Measurements from ENCODE around the gene CNNM1.

Gene CNNM1

DNA sequence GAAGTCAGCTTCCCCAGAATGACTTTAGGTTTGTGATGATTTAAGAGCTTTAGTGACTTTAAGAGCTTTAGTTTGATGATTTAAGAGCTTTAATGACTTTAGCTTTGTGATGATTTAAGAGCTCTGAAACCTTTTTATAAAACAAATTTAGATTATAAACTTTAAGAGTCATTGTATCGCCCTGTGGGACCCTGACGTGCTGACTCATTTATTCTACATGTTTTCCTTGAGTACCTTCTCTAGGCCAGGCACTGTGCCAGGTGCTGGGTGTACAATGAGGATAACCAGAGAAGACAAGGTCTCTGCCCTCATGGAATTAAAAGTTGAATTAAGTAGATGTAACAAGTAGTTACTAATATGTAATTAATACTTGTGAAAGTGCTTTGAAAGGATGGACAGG, 45.4 kb downstream of the CNNM1 start:
- DNase-seq (ENCODE audit: low spot score) = no peak

DNA sequence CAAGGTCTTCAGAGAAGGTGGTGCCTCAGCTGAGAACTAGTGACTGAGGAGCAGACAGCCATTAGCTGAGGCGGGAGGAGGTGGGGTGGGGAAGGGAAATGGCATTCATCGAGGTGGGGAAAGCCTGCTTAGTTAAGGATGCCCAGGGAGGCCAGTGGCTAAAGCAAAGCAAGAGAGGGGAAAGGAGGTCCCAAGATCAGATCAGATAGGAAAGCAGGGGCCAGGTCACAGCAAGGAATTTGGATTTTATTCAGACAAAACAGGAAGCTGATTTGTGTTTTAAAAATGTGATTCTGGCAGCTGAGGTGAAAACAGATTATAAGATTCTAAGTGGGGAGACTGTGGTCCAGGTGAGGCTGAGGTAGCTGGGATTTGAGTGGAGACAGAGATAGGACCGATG, 45.8 kb downstream of the CNNM1 start:
- no peak for DNase-seq (ENCODE audit: low spot score)

DNA sequence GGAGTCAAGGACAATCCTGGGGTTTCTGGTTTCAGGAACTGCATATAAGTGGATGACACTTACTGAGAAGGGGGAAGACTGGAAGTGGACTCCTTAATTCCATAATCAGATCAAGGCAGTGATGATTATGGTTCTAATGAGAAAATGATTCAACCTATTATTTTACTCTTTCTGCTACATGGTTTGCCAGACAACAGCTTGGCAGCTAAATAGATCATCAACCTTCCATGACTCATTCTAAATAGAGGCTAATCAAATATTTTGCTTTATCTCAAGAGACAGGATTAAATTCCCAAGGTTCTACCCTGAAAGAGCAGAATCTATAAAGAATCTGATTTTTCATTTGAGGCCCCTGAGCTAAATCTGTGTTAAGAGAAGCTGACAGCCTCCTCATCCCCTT, 46.3 kb downstream of the CNNM1 start:
- DNase-seq (ENCODE audit: low spot score) = no peak

DNA sequence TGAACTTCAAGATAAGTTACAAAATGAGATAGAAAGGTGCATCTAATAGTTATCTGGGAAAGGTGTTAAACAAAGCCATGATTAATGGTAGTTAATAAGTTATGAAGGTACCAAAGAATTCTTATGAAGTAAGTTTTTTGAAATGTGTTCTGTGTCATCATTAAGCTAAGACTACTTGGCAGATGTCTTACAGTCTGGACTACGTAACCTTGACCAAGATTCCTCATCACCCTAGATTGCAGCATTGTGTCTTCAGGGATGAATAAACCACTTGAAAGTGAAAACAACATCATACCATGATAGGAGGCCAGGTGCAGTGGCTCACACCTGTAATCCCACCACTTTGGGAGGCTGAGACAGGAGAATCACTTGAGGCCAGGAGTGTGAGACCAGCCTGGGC, 53.0 kb downstream of the CNNM1 start:
- no peak for DNase-seq (ENCODE audit: low spot score)

DNA sequence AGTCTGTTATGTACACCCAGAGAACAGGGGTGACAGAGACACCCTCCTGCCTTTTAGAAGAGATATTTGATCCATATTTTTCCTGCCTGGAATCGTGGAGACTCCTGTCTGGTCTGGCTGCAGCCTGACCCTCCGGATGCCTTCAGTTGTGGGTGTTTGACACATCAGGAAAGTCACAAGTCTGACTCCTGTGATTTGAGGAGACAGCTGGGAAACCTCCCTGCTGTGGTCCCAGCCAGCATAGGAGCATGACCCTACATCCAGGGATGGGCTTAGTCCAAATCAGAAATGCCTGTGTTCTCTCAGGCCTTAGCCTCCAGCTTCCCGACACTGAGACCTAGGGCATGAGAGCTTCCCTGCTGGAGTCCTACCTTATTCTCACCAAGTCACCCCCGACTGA, 57.9 kb downstream of the CNNM1 start:
- no peak for DNase-seq (ENCODE audit: low spot score)

DNA sequence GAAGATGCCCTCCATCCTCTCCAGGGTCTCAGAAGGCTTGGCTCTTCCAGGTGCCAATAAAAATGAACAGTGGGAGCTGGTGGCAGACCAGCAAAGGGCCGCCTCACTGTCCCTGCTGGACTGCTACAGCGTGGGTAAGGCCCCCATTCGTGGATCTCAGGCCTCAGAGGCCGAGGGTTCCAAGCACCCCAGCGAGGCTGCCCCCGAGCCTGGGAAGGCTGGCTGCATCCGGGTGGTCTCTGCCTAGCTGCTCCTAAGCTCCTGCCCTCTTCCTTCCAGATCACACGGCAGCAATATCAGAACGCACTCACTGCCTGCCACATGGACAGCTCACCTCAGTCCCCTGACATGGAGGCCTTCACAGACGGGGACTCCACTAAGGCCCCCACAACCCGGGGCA, 58.4 kb downstream of the CNNM1 start:
- DNase-seq (ENCODE audit: low spot score) = no peak

DNA sequence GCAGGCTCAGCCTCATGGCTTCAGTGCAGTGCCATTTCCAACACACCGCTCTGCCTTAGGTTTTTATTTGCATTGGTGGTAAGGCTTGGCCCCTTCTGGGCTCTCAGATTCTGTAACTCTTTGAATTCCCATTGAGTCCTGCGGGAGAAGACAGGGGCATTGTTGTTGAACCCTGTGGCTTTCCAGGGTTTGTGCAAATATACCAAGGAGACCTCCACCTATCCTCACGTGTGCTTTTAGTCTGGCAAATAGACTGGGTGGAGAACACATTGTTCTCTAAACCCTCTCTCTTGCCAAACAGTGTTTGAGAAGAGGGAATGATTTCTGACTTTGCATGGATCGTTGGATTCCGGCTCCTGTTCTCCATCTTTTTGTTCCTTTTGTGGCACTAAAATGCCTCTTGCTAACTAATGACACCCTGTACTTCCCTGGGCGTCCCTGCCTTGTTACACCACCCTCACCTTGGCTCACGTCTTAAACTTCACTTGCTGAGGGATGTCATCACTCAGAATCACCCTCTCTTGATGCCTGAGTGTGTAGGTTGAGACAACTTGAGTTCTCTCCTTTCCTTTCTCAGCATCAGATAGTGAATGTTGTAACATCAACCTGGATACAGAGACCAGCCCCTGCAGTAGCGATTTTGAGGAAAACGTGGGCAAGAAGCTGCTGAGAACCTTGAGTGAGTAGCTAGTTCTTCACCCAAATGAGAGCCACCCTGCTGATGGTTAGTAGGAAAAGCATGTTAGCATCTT, 60.7 kb downstream of the CNNM1 start:
- no peak for DNase-seq (ENCODE audit: low spot score)

DNA sequence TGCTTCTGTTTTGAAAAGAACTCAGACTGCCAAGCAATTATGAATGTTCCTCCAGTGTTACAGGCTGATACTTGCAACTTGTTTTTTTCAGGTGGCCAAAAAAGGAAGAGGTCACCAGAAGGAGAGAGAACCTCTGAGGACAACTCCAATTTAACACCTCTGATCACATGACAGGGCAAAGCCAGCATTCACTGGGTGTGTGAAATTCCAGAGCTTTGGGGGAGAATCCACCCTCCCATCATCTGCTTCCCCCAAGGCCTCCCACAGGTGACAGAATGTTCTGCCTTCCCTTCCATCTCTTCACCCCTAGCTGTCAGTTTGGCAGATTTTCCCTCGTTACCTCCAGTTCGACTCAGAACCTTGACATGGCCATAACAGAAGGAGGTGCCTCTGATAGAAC, 62.2 kb downstream of the CNNM1 start:
- no peak for DNase-seq (ENCODE audit: low spot score)

DNA sequence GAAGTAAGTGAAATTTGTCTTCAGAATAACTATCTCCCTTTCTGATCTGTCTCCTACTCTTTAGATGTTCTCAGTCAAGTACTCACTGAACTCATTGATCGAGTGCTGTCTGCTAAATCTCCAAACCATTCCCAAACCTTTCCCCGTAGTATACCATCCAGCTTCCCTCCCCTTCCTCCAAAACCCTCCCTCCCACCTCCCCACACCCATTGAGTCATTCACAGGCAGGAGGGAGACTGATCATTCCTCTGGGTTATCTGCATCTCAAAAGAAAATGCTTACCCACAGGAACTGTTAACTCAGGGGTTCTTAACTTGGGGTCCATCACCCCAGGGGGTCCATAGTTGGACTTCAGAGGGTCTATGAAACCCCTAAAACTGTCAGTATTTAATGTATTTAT, 63.9 kb downstream of the CNNM1 start:
- no peak for DNase-seq (ENCODE audit: low spot score)

DNA sequence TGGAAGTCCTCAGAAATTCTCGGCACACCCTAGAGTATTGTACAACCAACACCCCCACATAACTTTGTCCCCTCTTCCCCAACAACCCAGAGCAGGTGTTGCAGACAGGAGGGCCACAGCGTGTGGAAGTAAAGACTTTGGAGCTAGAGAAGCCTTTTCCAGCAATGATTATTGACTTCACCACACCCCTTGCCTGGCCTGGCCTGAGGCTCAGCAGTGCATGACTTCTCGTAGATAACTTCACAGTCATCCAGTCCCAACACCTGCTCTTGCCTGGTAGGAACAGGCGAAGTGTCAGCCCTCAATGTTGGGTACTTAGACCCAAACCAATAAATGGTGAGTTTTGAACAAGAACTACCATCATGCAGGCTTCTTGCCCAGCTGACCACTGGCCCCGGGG, 64.5 kb downstream of the CNNM1 start:
- no peak for DNase-seq (ENCODE audit: low spot score)

DNA sequence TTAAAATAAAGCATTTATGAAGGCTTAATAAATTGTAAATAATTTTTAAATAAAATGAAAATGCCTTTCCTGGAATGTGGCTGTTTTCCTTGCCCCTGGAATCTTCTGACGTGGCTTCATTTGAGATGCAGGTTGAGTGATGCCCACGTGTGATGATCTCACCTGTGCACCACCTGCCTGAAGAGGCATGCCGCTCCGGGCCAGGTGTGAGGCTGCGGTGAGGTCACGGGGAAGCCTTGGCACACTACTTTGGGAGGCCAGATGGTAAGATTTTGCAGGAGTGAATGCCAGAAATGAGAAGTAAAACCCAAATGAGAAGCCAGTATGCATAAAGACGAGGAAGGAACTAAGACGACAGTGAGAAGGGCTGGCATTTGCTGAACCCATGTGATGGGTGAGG, 65.1 kb downstream of the CNNM1 start:
- no peak for DNase-seq (ENCODE audit: low spot score)

DNA sequence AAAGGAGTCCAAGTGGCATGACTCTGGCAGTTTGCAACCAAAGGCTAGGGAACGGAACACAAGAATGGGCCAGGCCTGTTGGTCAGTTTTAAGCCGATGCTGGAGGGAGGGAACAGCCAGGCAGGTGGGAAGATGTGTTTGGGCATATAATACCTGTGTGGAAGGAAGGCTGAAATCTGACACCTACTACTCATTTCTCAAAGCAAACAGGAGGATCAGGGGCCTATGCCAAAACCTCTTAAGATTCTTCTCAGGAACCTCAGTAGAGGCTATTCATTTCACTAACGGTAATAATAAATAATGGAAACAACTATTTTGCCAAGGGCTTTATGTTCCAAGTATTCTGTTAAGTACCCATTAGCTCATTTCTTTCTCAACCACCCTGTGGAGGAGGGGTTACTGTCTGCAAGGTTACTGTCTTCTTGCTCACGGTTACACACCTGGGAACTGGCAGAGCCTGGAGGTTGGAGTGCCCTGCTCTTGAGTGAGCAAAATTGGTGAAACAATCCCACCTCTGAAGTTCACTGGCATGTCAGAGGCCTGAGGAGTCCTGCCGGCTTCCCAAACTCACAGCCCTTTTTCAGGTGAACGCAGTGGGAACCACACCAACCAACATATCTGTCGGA, 65.7 kb downstream of the CNNM1 start:
- DNase-seq (ENCODE audit: low spot score) = no peak

DNA sequence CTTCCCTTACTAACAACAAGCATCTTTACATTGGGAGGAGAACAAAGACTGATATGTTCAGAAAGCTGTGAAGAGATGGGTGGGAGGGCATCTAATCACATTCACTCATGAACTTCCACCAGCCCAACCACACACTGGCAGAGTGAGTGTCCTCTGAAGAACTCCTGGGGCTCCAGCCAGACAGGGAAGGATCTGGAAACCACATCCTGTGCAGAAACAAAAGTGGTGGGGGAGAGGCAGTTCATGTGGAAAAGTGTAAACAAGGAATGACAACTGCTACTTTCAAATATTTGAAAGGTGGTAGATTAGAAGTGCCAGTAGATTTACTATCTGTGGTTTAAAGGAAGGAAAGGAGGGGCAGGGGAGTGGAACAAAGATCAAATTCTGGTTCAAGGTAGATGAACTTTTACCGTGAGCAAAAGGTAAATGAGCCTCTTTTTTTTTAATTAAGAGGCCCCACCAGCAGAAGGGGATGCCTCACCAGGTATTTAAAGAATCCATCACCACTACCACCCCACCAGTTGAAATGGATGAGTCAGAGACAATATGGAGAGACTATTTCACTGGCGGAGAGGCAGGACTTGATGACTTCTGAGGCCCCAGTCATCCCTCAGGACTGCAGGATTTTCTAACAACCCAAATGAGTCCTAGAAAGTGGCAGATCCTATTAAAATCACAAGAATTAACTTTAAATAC, 66.7 kb downstream of the CNNM1 start:
- DNase-seq (ENCODE audit: low spot score) = no peak

DNA sequence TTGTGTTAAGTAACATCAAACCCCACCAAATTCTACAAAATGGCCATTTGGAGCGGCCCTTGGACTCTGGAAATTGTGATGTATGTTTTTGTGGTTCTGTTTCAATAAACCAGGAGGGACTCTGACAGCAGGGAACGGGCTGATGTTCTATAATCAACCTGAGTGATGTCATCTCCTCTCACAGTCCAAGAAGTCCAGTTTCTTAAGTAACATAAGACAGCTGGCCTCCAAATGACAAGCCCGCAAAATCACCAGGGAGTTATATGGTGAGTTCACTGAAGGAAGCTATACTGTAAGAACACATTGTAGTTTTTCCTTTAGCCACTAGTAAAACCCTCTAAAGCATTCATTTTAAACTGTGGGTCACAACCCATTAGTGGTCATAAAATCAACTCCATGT, 67.3 kb downstream of the CNNM1 start:
- no peak for DNase-seq (ENCODE audit: low spot score)

DNA sequence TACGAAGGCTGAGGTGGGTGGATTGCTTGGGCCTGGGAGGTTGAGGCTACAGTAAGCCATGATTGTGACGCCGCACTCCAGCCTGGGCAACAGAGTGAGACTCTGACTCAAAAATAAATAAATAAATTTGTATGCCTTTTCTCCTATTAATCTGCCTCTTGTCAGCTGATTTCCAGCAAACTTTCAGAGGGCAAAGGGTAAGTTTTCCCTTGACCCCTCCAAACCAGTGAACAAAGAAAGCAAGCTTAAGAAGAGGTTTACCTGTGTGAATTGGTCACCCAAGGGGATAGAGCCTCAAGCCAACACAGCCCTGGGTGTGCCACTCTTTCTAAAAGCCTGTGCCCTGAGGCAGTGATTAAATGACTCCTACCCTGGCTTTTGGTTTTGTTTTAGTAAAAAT, 70.5 kb downstream of the CNNM1 start:
- no peak for DNase-seq (ENCODE audit: low spot score)

DNA sequence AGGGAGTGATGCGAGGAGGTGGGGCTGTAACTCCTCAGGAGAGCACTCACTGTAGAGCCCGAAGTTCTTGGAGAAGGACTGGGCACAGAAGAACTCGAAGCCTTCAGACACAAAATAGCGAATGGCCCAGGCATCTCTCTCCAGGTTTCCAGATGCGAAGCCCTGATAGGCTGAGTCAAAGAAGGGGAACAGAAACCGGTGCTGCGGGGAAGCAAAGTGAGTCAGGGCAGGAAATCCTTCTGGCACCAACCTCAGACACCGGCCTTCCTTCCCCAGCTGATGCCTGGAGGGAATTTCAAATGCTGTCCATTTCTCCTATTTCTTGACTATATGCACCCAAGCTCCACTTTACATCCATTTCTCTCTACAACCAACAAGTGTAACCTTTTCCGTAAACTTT, 74.5 kb downstream of the CNNM1 start:
- DNase-seq (ENCODE audit: low spot score) = no peak

DNA sequence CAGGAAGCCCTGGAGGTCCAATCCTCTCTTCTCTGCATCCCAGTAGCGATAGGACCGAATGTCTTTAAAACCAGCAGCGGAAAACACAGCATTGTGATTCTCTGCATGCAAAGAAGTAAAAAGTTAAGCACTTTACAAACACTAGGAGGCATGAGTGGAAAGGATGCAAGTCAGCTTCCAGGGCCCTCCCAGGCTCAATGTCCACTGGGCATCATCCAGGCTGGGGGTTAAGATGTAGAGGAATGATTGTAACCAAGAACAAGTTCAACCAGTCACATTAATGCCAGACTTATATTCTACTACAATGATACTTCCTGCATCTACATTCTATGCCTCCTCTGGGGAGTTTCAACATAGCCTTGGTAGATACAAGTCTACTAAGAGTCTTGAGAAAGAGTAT, 77.0 kb downstream of the CNNM1 start:
- no peak for DNase-seq (ENCODE audit: low spot score)

DNA sequence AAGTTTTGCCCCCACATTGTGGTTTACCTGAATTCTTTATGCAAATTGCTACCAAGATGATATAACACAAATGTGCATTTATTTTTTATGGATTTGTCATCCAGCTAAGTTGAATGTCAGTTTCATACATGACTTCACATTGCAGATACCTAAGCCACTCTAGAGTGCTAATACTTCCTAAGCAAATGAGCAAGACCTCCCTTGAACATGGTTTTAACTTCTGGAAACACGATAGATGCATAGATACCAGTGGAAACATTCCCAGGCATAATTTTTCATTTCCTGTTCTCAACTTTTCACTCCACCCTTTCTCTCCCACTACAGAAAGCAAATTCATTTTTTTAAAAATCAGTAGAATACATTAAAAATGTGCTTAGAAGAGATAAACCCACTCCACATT, 81.0 kb downstream of the CNNM1 start:
- no peak for DNase-seq (ENCODE audit: low spot score)

DNA sequence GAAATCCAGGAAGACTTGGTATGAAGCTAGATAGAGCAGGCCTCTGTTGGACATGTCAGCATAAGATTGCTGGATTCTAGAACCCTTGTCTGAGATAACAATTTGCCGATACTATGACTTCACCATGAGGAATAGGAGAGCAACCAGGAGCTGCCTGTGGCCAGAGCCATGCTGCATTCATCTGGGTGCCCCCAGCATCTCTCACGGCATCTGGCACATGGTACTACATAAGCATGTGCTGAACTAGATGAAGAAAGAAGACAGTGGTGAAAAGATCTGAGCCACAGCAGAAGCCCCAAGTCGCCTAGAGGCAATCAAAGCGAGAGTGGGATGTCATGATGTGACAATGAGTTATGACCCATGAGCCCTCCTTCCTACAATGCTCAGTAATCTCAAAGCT, 81.7 kb downstream of the CNNM1 start:
- no peak for DNase-seq (ENCODE audit: low spot score)

DNA sequence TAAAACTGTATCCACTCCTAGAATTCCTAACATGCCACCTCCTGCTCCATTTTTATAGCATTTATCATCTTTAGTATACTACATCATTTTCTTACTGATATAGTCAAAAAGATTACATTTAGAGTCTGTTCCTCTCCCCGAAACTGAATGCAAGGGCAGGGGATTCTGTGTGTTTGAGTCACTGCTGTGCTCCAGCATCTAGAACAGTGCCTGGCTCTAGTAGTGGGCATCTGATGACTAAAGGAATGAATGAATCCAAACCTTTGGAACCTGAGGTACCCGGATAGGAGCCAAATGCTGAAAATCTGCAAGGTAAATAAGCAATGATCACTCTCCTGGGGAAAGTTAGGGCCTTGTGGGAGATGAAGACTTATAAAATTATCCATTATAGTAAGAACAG, 82.4 kb downstream of the CNNM1 start:
- no peak for DNase-seq (ENCODE audit: low spot score)

DNA sequence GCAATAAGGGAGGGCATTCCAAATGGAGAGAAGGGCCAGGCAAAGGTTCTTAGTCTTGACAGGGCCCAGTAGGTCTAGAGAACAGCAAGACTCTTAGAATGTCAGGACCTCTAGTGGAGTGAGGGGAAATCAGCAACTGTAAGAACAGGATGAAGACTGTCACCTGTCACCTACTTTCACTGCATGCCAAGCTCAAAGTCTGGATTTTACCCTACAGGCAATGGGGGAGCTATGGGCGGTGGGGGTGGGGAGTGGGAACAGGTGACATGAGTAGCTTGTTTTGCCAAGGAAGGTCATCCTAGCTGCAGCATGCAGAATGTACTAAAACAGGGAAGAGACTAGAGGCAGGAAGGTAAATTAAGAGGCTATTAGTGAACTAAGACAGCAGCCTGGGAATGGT, 82.9 kb downstream of the CNNM1 start:
- DNase-seq (ENCODE audit: low spot score) = no peak

DNA sequence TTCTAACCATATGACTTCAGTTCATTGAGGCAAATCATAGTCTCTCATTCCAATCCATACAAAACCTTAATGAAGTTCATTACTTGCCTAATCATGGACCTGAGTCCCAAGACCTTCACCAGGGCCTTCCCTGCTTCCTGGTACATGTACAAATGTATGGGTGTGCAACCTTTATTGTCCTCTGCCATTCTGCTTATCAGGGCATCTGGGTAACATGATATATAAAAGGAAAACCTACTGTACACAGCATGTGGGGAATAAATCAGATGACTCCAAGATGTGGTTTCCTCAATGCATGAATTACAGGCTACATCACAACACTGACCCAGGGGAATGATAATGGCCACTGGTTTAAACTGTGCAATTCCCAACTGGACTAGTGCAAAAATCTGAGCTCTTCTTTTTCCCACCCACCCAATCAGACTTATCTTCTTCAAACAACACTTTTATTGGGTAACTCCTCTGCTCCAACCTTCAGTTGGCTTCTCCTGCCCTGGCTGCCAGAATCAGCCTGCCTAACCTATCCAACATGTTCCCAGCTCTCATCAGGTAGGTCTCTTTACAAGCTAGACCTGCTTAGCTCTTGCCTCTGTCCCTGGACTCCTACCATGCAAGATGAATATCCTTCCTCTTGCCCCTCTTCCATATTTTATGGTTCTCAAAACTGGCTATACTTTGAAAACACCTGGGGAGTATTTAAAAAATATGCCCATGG, 89.9 kb downstream of the CNNM1 start:
- DNase-seq (ENCODE audit: low spot score) = no peak

DNA sequence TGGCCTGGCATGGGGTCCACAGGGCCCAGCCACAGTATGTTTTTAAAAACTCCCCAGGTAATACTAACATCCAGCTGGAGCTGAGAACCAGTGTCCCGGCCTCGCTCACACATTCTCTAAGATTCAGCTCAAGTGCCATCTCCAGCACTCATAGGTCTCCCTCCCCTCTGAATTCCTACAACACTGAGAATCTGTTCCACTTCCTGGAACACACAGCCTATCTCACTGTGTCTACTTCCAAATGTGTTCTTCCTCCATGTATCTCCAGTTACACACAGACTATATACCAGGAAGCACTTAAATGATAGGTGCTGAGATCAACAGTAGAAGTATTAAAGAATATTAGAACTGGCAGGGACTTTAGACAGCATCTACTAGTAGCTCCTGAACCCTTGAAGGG, 90.5 kb downstream of the CNNM1 start:
- DNase-seq (ENCODE audit: low spot score) = no peak

All from ecto neural progenitor cell (in vitro differentiated cells).